GM12892 (cell line): ENCODE data around the gene CORO2B.

Experiments used
- POLR2A ChIP-seq: IDR thresholded peaks from 2 replicates; pipeline ENCODE4 v1.6.1; 2011; ENCODE audit warnings: low read depth, low read length, control low read depth
- POLR2AphosphoS5 ChIP-seq: IDR thresholded peaks from 2 replicates; pipeline ENCODE4 v1.6.1; 2011; ENCODE audit warnings: low read depth, low read length, control low read depth
- TAF1 ChIP-seq: IDR thresholded peaks from 2 replicates; pipeline ENCODE4 v1.6.1; 2011; ENCODE audit warnings: low read depth, mild to moderate bottlenecking, control low read depth, low read length, borderline replicate concordance

- TF ChIP-seq POLR2A (no peak), TAF1 (no peak), POLR2AphosphoS5 (no peak)
These were observed 55.7 kb downstream of the CORO2B start for GRCh38 chr15:68634531-68634930.
